GM15510 (cell line): ENCODE data around the gene EFS.

Experiments
- POLR2A ChIP-seq: IDR thresholded peaks from 3 replicates; pipeline ENCODE4 v1.6.1; 2011; ENCODE audit warnings: borderline replicate concordance; ENCODE audit not compliant: insufficient read length; ENCODE audit errors: extremely low read depth

The EFS gene

GRCh38 chr14:23365036-23365731 is at the start of gene EFS:
Gene EFS, minus strand, starts transcription at chr14:23365172. Its CDS starts 147 bp downstream, at chr14:23365025.
- TF ChIP-seq POLR2A = no peak

GRCh38 chr14:23414254-23414653 is 49.3 kb upstream of the EFS start:
- TF ChIP-seq POLR2A = no peak

- TF ChIP-seq POLR2A = no peak
Observed at GRCh38 chr14:23413681-23414080, 48.7 kb upstream of the EFS start.

GRCh38 chr14:23411563-23412525 is 46.9 kb upstream of the EFS start:
- no peak for TF ChIP-seq POLR2A

- no peak for TF ChIP-seq POLR2A
Observed at GRCh38 chr14:23409966-23410635, 45.1 kb upstream of the EFS start.

GRCh38 chr14:23409475-23409874 is 44.5 kb upstream of the EFS start:
- no peak for TF ChIP-seq POLR2A

GRCh38 chr14:23408307-23408630 is 43.3 kb upstream of the EFS start:
- no peak for TF ChIP-seq POLR2A

GRCh38 chr14:23407516-23408306 is 42.7 kb upstream of the EFS start, which contains the start of gene MYH6:
Gene MYH6, minus strand, starts transcription at chr14:23408273. Its CDS starts 1,050 bp downstream, at chr14:23407223.
- TF ChIP-seq POLR2A = no peak

GRCh38 chr14:23406725-23407355 is 41.9 kb upstream of the EFS start:
- no peak for TF ChIP-seq POLR2A

- no peak for TF ChIP-seq POLR2A
Observed at GRCh38 chr14:23406244-23406643, 41.3 kb upstream of the EFS start.

- no peak for TF ChIP-seq POLR2A
Observed at GRCh38 chr14:23405516-23406025, 40.6 kb upstream of the EFS start.

- no peak for TF ChIP-seq POLR2A
Observed at GRCh38 chr14:23405096-23405495, 40.1 kb upstream of the EFS start.

- TF ChIP-seq POLR2A = no peak
Observed at GRCh38 chr14:23404331-23404900, 39.4 kb upstream of the EFS start.
